Astrocyte of the cerebellum (primary cell): Measurements from ENCODE around the gene PHKG2.

Experiments used
- DNase-seq: peaks from one replicate; pipeline ENCODE4 v3.0.0-alpha.2; 2011; ENCODE audit warnings: low read depth
- H3K4me3 ChIP-seq: 2 replicates; pipeline ENCODE4 v1.5.1; 2011; ENCODE audit warnings: mild to moderate bottlenecking, low read depth, low read length, moderate library complexity
- in situ Hi-C: cut with HindIII; loops from 2 replicates; pipeline ENCODE4 v1.10.0; 2017; ENCODE audit warnings: low sequenced_read_pairs
- TF ChIP-seq, protein P1 (sequence below): IDR thresholded peaks from 2 replicates; pipeline ENCODE4 v1.5.1; 2012; ENCODE audit warnings: low read length, low read depth, moderate library complexity, mild to moderate bottlenecking; ENCODE audit errors: missing control alignments

PHKG2 gene

DNA sequence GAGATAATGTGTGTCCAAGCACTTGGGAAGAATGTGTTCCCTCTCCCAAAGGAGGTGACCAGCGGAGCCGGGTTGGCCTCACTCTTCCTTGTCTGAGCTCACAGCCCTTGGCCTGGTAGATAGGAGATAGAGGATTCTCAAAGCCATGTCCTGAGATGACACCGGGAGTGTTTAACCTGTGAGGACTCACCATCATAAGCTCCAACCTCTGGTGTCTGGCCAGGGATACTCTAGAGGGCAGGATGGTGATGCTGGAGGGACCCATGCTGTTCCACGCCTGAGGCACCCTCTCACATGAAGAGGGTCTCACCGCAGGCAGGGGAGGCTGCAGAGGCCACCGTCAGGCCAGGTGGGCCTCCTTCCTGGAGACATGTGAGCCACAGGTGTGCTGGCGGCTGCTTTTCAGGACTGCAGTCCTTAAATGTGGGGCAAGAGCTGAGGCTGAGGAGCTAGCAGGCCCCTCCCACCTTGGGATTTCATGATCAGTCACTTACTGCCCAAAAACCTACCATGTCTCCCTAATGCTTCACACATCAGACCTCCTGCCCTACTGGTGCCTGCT is 45.4 kb downstream of the PHKG2 start:
- H3K4me3 ChIP-seq = no peak overlapping the region
- TF ChIP-seq, protein P1, sequence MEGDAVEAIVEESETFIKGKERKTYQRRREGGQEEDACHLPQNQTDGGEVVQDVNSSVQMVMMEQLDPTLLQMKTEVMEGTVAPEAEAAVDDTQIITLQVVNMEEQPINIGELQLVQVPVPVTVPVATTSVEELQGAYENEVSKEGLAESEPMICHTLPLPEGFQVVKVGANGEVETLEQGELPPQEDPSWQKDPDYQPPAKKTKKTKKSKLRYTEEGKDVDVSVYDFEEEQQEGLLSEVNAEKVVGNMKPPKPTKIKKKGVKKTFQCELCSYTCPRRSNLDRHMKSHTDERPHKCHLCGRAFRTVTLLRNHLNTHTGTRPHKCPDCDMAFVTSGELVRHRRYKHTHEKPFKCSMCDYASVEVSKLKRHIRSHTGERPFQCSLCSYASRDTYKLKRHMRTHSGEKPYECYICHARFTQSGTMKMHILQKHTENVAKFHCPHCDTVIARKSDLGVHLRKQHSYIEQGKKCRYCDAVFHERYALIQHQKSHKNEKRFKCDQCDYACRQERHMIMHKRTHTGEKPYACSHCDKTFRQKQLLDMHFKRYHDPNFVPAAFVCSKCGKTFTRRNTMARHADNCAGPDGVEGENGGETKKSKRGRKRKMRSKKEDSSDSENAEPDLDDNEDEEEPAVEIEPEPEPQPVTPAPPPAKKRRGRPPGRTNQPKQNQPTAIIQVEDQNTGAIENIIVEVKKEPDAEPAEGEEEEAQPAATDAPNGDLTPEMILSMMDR = no peak
- in situ Hi-C loops = no loop called here
- no peak for DNase-seq

DNA sequence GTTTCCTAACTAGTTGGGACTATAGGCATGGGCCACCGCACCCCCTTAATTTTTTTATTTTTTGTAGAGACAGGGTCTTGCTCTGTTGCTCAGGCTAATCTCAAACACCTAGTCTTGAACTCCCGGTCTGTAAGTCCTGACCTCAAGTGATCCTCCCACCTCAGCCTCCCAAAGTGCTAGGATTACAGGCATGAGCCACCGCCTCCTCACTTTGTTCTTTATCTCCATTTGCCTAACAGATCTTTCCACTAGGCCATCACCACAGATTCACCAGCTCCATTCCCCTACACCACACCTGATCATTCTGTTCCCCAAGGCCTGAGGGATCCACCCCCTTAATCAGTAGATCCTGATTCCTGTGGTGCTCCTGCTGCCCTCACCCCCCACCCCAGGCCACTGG is 46.4 kb downstream of the PHKG2 start:
- in situ Hi-C loops = no loop called here
- TF ChIP-seq, protein P1 = no peak
- H3K4me3 ChIP-seq = no peak overlapping the region
- no peak for DNase-seq

DNA sequence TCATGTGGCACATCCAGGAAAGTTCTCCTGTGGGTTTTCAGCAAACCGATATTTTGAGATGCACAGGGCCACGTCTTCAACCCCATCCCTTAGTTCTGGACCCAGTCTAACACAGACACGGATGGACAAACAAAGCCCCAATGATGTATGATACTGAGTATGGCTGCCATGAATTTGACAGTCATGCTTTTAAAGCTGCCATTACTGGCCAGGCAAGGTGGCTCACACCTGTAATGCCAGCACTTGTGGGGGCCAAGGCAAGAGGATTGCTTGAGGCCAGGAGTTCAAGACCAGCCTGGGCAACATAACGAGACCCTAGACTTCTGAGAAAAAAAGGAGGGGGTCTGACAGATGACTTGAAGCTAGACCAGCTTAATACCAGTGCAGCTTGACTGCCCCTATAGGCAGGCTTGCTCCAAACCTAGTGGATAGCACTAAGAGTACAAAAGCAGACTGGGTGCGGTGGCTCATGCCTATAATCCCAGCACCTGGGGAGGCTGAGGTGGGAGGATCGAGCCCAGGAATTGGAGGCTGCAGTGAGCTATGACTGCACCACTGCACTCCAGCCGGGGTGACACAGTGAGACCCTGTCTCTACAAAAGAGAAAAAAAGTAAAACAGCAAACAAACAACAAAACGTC is 49.6 kb downstream of the PHKG2 start:
- in situ Hi-C loops = no loop called here
- H3K4me3 ChIP-seq = no peak overlapping the region
- TF ChIP-seq, protein P1 = peak; percentile 33
- no peak for DNase-seq
